Activated T-helper 2 cell treated with anti-CD3 and anti-CD28 coated beads, Interferon-gamma antibody, Interleukin-2, Interleukin-4, amounts not matched to agents 10 μg/mL and 5 μg/mL and 100 μg/mL, durations not matched to agents 14 hours and 24 hours and 36 hours (primary cell): ENCODE data around the gene EIF3B. TPM values are rescaled to one million over a fixed set of nuclear protein-coding genes. Genes with fewer than 3 reads are reported as not detected.

ENCODE experiments used
- DNase-seq: peaks from one replicate; pipeline ENCODE4 v3.0.0; 2021; ENCODE audit warnings: low spot score
- H3K27ac Mint-ChIP-seq: one replicate; pipeline ENCODE4 v1.8.0; 2021; ENCODE audit warnings: mixed read lengths
- H3K27me3 Mint-ChIP-seq: one replicate; pipeline ENCODE4 v1.8.0; 2021; ENCODE audit warnings: low read depth, mixed read lengths
- H3K36me3 Mint-ChIP-seq: one replicate; pipeline ENCODE4 v1.8.0; 2021; ENCODE audit warnings: low read depth, mixed read lengths
- H3K4me1 Mint-ChIP-seq: one replicate; pipeline ENCODE4 v1.8.0; 2021; ENCODE audit warnings: low read depth, mixed read lengths
- H3K4me3 Mint-ChIP-seq: one replicate; pipeline ENCODE4 v1.8.0; 2021; ENCODE audit warnings: low read depth, mild to moderate bottlenecking, moderate library complexity, mixed read lengths
- H3K9me3 Mint-ChIP-seq: one replicate; pipeline ENCODE4 v1.8.0; 2021; ENCODE audit warnings: mixed read lengths
- intact Hi-C: fragments of 100-400 bp; cut with micrococcal nuclease; formaldehyde crosslinking; loops from one replicate; pipeline ENCODE4 v1.15.1; 2023
- total RNA-seq: library from RNA; stranded (reverse); gene quantifications from 2 replicates; pipeline ENCODE4 v1.2.3, GENCODE V29; 2022

EIF3B gene
- total RNA-seq, 1 donor from 2014 or later, result 242 TPM

DNA sequence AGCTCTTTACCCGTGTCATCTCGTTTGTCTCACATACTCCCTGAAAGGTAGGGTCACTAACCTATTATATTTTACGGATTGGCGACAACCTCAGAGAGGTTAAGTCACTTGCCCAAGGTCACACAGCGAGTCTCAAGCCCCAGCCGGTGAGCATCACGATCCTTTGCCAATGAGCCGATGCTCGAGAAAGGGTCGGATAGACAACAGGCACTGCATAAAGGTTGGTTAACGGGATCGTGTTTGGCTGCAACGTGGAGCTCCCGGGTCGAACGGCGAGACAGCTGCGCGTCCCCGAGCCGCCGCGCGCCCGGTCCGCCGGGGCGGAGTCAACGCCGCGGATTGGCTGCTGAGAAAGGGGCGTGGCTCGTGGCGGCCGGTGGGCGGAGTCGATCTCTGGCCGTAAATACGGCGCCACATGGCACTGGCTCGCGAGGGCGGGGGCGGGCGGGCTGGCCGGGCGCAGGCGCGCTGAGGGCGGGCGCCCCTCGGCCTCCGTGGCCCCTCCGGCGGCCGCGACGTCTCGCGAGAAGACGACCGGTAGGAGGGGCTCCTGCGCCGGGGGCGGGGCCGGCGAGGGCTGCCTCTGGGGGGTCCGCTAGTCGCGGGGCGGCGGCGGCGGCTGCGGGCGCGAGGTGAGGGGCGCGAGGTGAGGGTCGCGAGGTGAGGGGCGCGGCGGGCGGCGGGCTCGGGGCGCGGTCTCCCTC, 48.5 kb downstream of the EIF3B start, which contains the start of gene CHST12:
CHST12 (plus strand) TSS at position 598 of the 704 bp plus-strand sequence. CDS start 29,029 bp downstream, outside the sequence.
- intact Hi-C loops, result loop anchor here (1.0 to 10.0 kb wide), 2 partner anchors 49 to 828 kb away; partner anchors contain the start of genes EIF3B and PSMG3
- peaks cover 49% of the 10 kb centered on the region for H3K4me1 Mint-ChIP-seq
- peak within 1 kb of the TSS; percentile 84 for H3K4me3 Mint-ChIP-seq
- H3K27ac Mint-ChIP-seq, result peak within 1 kb of the TSS; percentile 94
- no peaks in the 10 kb centered on the region for H3K27me3 Mint-ChIP-seq
- peak; percentile 94 for DNase-seq
- H3K36me3 Mint-ChIP-seq, result peaks cover 9% of the 10 kb centered on the region
- H3K9me3 Mint-ChIP-seq, result no peaks in the 10 kb centered on the region

DNA sequence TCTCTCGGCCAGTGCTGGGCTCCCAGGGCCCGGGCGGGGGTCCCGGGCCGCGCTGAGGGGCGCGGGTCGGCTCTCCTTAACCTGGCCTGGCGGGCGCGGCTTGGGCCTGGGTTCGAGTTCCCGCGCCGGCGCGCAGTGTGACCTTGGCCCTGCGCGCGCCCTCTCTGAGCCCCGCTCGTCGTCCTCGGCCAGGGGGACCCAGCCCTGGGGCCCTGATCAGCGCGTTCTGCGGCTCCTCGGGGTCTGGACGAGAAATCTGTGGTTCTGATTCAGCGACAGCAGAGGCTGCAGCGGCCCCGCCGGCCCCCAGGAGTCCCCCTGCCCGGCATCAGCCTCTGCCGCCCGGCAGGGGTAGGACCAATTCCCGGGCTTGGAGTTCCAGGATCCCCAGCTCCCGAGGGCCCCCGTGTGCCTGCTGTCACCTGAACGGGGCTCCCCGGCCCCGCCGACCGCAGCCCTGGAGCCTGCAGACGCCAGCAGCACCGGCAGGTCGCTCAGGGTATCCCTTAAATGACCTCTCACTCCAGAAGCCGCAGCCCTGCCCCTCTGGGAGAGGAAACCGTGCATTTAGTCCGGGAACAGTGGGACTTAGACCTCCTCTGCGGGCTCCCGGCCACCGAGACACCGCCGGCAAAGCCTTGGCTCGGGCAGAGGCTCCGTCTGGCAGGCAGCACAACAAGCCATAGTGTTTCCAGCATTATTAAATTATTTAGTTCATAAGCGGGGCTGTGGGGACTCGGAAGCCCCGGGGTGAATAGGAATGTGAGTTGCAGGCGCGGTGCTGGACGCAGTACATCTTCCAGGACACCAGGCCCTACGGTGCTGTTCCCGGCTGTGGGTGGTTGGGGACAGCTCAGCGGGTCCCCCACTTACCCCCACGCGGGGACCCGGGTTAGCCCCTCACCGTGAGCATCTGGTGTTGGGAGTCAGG, 49.4 kb downstream of the EIF3B start:
- peaks cover 17% of the 10 kb centered on the region for H3K36me3 Mint-ChIP-seq
- intact Hi-C loops, result loop anchor here (1.0 to 10.0 kb wide), 2 partner anchors 50 to 829 kb away; partner anchors contain the start of genes EIF3B and PSMG3
- H3K4me3 Mint-ChIP-seq, result peak overlapping the region; percentile 79
- H3K4me1 Mint-ChIP-seq, result peaks cover 54% of the 10 kb centered on the region
- no peaks in the 10 kb centered on the region for H3K9me3 Mint-ChIP-seq
- H3K27me3 Mint-ChIP-seq, result no peaks in the 10 kb centered on the region
- no peak for DNase-seq
- H3K27ac Mint-ChIP-seq, result peak overlapping the region; percentile 94

DNA sequence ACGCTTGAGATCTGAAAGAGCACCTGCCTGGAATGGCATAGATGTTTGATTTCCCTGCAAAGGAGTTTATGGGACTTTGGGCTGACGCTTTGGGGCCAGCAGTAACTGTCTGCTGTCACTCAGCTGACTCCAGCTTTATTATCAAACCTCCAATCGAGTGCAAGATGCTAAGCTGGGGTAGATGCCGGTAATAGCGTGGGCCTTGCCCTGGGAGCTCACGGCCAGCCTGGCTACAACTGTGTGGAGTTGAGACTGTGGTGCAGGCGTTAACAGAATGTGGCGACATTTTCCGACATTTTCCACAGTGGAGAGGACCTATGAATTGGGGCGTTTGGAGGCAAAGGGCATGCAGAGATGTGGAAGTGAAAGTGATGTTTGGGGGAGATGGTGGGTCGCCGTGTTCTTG, 50.1 kb downstream of the EIF3B start:
- peaks cover 21% of the 10 kb centered on the region for H3K36me3 Mint-ChIP-seq

DNA sequence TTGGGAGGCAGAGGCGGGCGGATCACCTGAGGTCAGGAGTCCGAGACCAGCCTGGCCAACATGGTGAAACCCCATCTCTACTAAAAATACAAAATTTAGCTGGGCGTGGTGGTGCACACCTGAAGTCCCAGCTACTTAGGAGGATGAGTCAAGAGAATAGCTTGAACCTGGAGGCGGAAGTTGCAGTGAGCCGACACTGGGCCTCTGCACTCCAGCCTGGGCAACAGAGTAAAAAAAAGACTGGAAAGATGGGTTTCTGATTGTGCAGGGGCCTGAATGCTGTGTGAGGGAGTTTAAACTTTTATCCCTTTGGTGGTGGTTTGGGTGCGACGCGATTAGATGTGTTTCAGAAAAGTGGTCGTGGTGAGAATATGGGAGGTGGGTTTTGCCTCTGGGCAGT, 50.6 kb downstream of the EIF3B start:
- Mint-ChIP-seq H3K4me1 (peaks cover 58% of the 10 kb centered on the region), H3K27me3 (no peaks in the 10 kb centered on the region), H3K36me3 (peaks cover 24% of the 10 kb centered on the region), H3K9me3 (no peaks in the 10 kb centered on the region), H3K27ac (peak overlapping the region; percentile 94), H3K4me3 (peak overlapping the region; percentile 79)
- intact Hi-C loops, result loop anchor here (5.0 to 10.0 kb wide), 3 partner anchors 47 to 830 kb away; partner anchors contain the start of gene PSMG3
- no peak for DNase-seq

More for the DNA sequence above, 50.1 kb downstream of the EIF3B start:
- H3K4me1 Mint-ChIP-seq, result peaks cover 57% of the 10 kb centered on the region
- DNase-seq, result no peak
- no peaks in the 10 kb centered on the region for H3K27me3 Mint-ChIP-seq
- H3K9me3 Mint-ChIP-seq, result no peaks in the 10 kb centered on the region
- H3K27ac Mint-ChIP-seq, result peak overlapping the region; percentile 94
- intact Hi-C loops, result loop anchor here (5.0 to 10.0 kb wide), 3 partner anchors 48 to 830 kb away; partner anchors contain the start of gene PSMG3
- H3K4me3 Mint-ChIP-seq, result peak overlapping the region; percentile 79

DNA sequence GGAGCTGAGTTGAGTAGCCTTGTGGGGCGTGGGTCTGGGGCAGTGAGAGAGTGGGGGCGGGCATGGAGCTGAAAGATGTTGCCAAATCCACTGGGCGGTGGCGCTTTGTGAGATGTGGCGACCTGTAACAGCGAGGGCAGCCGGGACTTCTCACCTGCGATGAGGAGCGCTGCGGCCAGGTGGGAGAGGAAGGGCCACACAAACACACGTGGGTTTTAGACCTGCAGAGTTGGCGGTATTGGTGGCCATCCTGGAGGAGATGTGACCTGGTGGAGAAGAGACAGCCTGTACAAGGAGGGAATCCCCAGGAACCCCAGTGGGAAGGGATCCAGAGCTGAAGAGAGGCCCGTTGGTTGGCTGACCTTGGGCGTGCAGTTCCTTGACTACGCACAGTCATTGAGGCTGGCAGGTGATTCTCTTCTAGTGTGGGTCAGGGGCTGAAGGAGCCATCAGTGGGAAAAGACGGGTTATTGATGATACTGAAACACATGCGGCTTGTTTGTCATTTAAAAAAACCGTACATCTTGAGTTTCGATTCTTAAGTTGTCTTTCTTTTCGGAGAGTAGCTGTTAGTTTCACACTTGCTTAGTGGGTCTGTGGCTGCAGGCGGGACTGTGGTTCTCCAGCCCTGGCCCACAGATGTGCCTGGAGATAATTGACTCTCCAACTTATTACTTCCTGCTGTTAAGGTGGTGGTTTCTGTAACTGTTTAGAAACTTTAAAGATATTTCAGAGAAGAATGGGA, 51.1 kb downstream of the EIF3B start:
- peaks cover 62% of the 10 kb centered on the region for H3K4me1 Mint-ChIP-seq
- intact Hi-C loops, result loop anchor here (2.0 to 10.0 kb wide), 4 partner anchors 47 to 831 kb away; partner anchors contain the start of gene PSMG3
- peak; percentile 81 for DNase-seq
- H3K27me3 Mint-ChIP-seq, result no peaks in the 10 kb centered on the region
- no peaks in the 10 kb centered on the region for H3K9me3 Mint-ChIP-seq
- H3K4me3 Mint-ChIP-seq, result peak overlapping the region; percentile 79
- peak overlapping the region; percentile 94 for H3K27ac Mint-ChIP-seq
- H3K36me3 Mint-ChIP-seq, result peaks cover 28% of the 10 kb centered on the region

- no peak for DNase-seq
- Mint-ChIP-seq H3K9me3 (no peaks in the 10 kb centered on the region), H3K27me3 (no peaks in the 10 kb centered on the region), H3K27ac (peak overlapping the region; percentile 32), H3K4me1 (peaks cover 70% of the 10 kb centered on the region), H3K4me3 (no peak overlapping the region), H3K36me3 (peaks cover 31% of the 10 kb centered on the region)
- intact Hi-C loops, result loop anchor here (5.0 to 10.0 kb wide), 3 partner anchors 42 to 835 kb away; partner anchors contain the start of gene PSMG3
Measured at GRCh38 chr7:2409745-2410414, 55.3 kb downstream of the EIF3B start.

- H3K9me3 Mint-ChIP-seq, result no peaks in the 10 kb centered on the region
- DNase-seq, result no peak
- peaks cover 36% of the 10 kb centered on the region for H3K36me3 Mint-ChIP-seq
- H3K4me1 Mint-ChIP-seq, result peaks cover 60% of the 10 kb centered on the region
- H3K27me3 Mint-ChIP-seq, result no peaks in the 10 kb centered on the region
- intact Hi-C loops, result no loop called here
- H3K27ac Mint-ChIP-seq, result no peak overlapping the region
- no peak overlapping the region for H3K4me3 Mint-ChIP-seq
Measured at GRCh38 chr7:2411049-2411448, 56.4 kb downstream of the EIF3B start.

- H3K9me3 Mint-ChIP-seq, result no peaks in the 10 kb centered on the region
- peaks cover 41% of the 10 kb centered on the region for H3K36me3 Mint-ChIP-seq
- H3K4me3 Mint-ChIP-seq, result no peak overlapping the region
- peaks cover 60% of the 10 kb centered on the region for H3K4me1 Mint-ChIP-seq
- no peak overlapping the region for H3K27ac Mint-ChIP-seq
- intact Hi-C loops, result no loop called here
- H3K27me3 Mint-ChIP-seq, result no peaks in the 10 kb centered on the region
- DNase-seq, result no peak
Measured at GRCh38 chr7:2411815-2412586, 57.4 kb downstream of the EIF3B start.

- Mint-ChIP-seq H3K4me1 (peaks cover 62% of the 10 kb centered on the region), H3K4me3 (no peak overlapping the region), H3K27ac (peak overlapping the region; percentile 13), H3K36me3 (peaks cover 40% of the 10 kb centered on the region), H3K9me3 (no peaks in the 10 kb centered on the region), H3K27me3 (no peaks in the 10 kb centered on the region)
- intact Hi-C loops, result no loop called here
- no peak for DNase-seq
Measured at GRCh38 chr7:2412587-2413201, 58.1 kb downstream of the EIF3B start.

DNA sequence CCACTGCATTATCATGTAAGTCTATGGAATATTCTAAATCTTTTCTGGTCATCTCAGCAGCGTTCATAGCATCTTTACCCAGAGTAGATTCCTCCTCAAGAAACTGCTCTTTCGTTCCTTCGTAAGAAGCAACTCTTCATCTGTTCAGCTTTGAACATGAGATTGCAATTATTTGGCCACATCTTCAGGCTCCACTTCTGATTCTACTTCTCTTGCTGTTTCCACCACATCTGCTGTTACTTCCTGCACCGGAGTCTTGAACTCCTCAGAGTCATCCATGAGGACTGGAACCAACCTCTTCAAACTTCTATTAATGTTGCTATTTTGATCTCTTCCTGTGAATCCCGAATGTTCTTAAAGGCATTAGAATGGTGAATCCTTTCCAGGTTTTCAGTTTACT, 61.4 kb downstream of the EIF3B start:
- intact Hi-C loops, result no loop called here
- H3K27ac Mint-ChIP-seq, result no peak overlapping the region

DNA sequence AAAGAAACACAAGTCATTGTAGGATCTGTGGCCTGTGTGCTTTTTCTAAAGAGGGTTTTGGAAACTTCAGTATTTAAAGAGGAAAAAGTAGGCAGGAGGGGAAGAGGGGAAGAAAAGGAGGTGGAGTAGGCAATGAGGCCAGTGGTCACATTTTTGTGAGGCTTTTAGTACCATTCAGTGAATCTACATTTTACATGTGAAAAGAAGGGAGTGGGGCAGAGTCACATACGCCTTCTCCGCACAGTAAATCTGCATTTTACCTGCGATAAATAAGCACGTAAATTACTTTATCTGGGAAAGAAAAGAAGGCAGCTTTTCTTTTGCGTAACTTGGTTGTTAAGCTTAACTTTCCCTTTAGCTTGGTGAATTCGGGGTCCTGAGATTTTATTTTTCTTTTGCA, 62.0 kb downstream of the EIF3B start:
- Mint-ChIP-seq H3K27ac (peak overlapping the region; percentile 22), H3K9me3 (no peaks in the 10 kb centered on the region), H3K4me1 (peaks cover 47% of the 10 kb centered on the region), H3K27me3 (no peaks in the 10 kb centered on the region), H3K36me3 (peaks cover 29% of the 10 kb centered on the region), H3K4me3 (no peak overlapping the region)
- DNase-seq, result no peak
- intact Hi-C loops, result no loop called here

More for the DNA sequence above, 61.4 kb downstream of the EIF3B start:
- no peak overlapping the region for H3K4me3 Mint-ChIP-seq
- H3K9me3 Mint-ChIP-seq, result no peaks in the 10 kb centered on the region
- no peaks in the 10 kb centered on the region for H3K27me3 Mint-ChIP-seq
- DNase-seq, result no peak
- peaks cover 29% of the 10 kb centered on the region for H3K36me3 Mint-ChIP-seq
- H3K4me1 Mint-ChIP-seq, result peaks cover 47% of the 10 kb centered on the region
